Stimulated activated CD8-positive, alpha-beta memory T cell treated with anti-CD3 and anti-CD28 coated beads, Interleukin-7, amount 100 ng/mL, for 1 hour (primary cell): Measurements from ENCODE around the gene ATP2C2.
"Not testable (repeated sequence)": the region's sequence is repeated elsewhere in the genome, so short reads cannot be mapped to it uniquely, and the experiment has no call there.

Source experiments
- DNase-seq, 2 donors: peaks; one replicate each; pipeline ENCODE4 v3.0.0-alpha.2; 2020; ENCODE audit warnings: low read depth in 2 of 2

Gene ATP2C2

DNA sequence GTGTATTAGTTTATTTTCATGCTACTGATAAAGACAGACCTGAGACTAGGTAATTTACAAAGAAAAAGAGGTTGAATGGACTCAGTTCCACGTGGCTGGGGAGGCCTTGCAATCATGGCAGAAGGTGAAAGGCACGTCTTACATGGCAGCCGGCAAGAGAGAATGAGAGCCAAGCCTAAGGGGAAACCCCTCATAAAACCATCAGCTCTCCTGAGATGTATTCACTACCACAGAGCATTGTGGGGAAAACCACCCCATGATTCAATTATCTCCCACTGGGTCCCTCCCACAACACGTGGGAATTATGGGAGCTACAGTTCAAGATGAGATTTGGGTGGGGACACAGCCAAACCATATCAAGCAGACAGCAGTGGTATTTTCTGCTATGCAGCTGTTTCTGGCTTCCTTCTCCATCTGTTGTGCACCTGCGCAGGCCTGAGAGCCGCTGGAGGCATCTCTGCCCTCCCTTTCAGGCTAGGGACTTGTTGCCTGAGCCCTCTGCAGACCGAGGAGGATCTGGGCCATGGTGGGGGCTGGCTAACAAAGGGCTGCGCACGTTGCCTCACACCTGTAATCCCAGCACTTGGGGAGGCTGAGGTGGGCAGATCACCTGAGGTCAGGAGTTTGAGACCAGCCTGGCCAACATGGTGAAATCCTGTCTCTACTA is 82.8 kb downstream of the ATP2C2 start:
- not testable (repeated sequence) for DNase-seq

DNA sequence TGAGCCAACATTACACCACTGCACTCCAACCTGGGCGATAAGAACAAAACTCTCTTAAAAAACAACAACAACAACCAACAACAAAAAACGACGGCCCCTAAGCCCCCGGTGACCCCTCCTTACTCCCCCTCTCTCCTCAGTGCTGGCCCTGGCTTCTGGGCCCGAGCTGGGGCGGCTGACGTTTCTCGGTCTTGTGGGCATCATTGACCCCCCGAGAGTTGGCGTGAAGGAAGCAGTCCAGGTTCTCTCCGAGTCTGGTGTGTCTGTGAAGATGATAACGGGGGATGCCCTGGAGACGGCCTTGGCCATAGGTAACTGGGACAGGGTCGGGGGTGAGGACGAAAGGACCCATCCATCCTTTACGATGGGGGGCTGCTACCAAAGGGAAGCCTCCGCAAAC is 83.4 kb downstream of the ATP2C2 start:
- DNase-seq = no peak

DNA sequence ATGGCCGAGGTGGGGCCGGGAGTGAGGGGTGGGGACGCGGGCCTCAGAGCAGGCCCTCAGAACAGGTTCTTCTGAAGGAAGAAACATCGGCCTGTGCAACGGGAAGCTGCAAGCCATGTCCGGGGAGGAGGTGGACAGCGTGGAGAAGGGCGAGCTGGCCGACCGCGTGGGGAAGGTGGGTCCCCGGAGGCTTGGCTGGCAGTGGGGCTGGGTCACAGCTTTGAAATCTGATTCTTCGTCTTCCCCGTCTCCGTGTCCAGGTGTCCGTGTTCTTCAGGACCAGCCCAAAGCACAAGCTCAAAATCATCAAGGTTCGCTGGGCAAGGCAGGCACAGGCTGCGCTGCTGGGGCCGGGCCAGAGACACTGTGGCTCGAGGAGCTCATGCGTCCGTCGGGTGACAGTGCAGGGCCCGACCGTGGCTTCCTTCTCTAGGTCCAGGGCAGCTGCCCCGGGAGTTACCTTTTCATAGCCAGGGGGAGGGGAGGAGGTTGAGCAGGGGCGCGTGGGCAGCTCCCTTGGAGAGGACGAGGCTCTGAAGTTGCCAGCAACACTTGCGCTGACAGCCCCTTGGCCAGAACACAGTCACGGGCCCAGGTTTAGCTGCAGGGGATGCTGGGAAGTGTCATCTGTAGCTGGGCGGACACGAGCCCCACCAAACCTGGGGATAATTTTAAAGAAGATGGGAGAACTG is 84.9 kb downstream of the ATP2C2 start:
- no peak for DNase-seq

DNA sequence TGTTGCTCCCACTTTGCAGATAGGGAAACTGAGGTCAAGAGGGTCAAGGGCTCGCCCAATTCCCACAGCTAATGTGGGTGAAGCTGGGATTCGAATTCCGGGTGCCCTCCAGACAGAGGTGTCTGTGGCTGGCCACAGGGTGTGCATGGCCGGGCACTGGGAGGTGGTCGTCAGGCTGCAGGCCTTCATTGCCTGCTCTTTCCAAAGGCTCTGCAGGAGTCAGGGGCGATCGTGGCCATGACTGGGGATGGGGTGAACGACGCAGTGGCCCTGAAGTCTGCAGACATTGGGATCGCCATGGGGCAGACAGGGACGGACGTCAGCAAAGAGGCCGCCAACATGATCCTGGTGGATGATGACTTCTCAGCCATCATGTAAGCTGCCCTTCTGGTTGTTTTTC is 86.3 kb downstream of the ATP2C2 start:
- no peak for DNase-seq

DNA sequence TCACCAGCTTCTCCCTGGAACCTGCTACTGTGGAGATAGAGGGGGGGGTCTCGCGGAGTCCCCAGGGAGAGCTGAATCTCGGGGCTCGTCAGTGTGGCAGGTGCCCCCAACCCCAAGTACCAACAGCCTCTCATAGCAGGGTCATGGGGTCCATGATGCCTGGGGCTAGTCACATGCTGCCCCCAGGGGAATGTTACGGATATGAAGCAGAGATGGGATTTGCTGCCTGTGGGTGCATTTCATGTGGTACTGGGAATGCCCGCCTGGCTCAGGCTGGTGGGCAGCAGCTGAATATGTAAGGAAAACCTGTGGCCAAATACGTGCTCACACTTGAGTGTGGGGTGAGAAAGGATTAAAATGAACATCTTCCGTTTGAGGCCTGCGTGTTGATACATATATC is 86.7 kb downstream of the ATP2C2 start:
- no peak for DNase-seq

DNA sequence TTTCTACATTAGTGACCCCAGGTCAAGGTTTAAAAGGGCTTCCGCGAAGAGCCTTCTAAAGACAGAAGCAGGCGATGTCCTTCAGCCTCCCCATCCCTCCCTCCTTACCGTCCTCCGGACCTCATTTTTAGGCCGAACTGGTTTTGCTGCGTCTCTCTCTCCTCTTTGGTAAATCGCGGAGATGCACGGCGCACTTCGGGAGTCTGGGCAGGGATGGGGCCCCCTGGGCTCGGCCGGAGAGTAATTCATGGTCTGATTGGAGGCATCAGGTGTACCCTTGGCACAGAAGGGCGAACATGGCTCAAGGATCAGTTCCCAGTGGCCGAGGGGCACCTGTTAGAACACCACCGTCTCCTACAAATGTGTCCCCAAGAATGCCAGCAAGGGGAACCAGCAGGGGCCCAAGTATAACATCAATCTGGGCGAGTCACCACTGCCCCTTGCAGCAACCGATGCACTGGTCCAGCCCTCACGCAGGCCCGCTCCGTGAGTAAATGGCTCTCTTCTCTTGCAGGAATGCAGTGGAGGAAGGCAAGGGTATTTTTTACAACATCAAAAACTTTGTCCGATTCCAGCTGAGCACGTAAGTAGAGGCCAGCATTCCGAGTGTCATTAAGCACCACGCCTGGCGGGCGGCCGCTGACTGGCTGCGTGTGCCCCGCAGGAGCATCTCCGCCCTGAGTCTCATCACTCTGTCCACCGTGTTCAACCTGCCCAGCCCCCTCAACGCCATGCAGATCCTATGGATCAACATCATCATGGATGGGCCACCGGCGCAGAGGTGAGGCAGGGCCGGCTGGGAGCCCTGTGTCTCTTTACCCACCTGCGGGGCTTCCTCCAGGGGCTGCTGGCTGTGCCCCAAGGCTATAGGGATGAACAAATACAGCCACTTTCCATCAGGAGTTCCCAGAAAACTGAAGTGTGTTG is 90.5 kb downstream of the ATP2C2 start:
- no peak for DNase-seq

DNA sequence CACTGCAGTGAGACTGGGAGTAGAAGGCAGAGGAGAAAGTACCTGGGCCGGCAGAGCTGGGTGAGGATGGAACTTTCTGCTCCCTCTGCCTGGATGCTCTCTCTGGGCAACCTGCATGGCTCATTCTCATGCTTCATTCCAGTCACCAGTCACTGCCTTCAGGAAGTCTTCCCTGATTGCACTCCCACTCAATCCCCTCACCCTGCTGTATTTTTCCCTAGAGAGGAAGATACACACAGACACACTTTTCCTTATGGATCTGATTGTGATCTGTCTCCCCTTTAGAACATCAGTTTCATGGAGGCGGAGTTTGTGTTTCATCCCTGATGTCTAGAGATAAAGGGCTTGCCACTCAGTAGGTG is 91.2 kb downstream of the ATP2C2 start:
- DNase-seq = no peak

DNA sequence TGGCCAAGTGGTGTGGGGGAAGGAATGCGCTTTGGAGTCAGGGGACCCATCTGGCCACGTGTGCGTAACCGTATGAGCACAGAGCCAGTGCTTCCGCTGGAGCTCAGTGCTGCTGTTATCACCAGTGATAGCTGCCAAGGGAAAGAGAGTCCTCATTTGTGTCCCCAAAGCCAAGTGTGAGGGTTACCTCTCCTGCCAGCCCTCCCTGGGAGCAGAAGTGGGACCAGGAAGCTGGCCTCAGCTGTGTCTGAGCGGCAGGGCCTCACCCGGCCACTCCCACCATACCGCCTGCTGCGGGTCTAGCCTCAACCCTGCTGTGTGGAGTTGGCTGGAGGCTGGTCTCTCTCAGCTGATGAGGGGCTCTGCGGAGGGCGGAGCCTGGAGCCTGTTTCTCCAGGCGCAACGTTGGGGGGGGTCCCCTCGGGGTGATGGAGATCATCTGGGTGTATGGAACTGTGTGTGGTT is 91.6 kb downstream of the ATP2C2 start:
- DNase-seq = no peak

DNA sequence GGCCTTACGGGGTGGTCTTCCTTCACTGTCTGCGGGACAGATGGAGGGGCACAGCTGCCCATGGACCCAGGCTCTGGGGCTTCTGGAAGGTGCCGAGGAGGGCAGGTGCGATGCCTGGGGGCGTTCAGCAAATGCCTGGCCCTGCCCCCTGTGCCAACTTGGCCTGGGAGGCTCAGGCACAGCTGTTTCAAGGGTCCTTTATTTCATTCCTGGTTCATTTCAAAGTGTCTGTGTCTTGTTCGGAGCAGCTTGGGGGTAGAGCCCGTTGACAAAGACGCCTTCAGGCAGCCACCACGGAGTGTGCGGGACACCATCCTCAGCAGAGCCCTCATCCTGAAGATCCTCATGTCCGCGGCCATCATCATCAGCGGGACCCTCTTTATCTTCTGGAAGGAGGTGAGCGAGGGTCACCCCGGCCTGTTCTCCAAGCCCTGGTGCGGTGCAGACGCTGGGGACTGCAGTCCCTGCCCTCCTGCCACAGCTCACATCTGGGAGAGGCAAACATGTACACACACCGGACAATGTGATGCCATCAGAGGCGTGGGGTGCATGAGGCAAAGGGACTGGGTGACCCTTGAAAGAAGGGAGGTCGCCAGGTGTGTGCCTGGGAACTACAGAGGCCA is 92.2 kb downstream of the ATP2C2 start:
- no peak for DNase-seq

DNA sequence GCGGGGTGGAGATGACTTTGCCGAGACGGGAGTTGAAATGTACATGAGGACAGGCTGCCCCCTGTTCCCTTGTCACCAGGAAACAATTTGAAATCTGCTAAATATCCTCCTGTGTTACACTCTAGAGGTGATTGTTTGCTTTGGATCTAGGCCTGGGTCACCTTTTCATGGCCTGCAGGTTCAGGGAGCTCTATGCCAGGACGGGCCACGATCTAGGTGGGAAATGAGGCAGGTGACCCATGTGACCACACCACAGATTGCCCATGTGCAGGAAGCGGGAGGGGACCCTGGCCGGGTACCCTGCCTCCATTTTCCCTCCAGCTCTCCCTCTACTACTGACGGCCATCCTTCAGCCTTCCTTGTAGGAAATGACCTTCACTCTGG is 92.7 kb downstream of the ATP2C2 start:
- DNase-seq = no peak

DNA sequence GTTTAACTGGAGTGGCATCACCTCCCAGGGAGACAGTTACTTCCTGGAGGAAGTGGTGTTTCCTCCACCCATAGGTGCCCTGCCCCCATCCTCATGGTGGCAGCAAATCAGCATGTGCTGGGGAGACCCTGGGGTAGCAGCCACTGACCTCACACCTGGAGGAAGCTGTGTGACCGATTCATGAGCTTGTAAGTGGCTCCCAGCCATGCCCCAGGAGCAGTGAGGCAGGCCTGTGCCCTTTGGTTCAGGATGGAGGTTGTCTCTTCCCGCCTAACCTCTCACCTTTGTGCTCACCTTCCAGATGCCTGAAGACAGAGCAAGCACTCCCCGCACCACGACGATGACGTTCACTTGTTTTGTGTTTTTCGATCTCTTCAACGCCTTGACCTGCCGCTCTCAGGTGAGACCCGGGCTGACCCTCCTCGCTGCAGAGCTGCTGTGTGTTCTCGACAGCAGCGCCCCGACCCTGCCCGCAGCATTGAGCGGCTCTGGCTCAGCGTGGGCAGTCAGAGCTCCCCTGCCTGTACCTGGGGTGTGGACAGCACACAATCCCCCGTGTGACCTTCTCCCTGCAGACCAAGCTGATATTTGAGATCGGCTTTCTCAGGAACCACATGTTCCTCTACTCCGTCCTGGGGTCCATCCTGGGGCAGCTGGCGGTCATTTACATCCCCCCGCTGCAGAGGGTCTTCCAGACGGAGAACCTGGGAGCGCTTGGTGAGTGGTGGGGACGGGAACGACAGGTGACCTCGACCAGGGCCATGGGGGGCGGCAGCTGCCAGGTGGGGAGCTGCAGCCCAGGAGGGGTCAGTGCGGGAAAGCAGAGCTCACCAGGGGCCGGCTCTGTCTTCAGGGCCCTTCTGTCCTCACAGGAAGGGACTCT is 93.3 kb downstream of the ATP2C2 start:
- no peak for DNase-seq

DNA sequence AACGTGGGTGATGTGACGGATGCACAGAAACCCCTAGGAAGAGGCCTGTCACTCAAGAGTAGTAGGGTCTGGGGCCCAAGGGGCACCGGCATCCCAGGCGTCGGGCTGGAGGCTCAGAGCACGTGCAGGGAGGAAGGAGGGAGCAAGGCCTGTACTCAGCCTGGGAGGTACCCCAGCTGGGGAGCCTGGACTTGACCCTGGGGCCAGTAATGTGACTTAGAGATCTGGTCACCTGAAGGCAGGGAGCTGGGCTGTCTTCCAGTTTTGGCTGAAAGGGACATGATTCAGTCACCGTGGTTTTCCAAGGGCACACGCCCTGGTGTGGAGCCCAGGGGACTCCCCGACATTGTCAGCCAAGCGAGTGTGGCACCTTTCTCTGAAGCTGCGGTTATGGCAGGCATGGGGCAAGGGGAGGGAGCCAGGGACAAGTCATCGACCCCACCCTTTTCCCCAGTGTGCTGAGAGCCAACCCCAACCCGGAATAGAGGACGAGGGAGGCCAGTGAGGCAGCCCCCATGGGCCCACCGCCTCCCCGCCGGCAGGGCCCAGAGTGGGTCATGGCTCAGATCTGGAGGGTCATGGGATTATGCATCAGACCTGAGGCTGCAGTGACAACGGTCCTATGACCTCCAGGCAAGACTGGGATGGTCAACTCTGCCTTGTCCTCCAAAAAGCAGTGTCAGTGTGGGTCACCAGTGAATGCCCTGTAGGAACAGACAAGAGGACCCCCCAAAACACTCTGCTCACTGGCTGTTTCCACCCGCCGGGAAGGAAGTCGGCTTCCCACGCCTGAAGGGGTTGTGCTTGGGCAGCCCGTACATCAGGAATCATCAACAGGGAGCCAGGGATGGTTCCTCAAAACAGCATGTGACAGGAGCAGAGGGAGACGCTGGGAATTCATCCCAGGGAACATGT is 94.2 kb downstream of the ATP2C2 start:
- no peak for DNase-seq

DNA sequence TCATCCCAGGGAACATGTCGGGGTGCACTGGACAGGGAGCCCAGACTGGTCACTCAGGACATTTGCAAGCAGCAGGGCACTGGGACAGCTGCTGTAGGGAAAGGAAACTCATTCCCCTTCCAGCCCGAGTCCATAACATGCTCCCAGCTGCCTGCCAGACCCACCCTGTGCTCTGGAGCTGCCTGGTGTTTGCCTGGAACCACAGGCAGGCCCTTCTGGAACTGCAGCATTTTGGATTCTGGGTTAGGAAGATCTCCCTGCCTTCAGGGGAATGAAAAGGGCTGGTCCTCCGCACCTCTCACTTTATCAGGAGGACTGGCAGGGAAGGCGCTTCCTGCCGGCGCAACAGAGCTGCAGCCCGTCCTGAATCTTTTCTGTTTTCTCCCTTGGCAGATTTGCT is 94.9 kb downstream of the ATP2C2 start:
- DNase-seq = no peak

DNA sequence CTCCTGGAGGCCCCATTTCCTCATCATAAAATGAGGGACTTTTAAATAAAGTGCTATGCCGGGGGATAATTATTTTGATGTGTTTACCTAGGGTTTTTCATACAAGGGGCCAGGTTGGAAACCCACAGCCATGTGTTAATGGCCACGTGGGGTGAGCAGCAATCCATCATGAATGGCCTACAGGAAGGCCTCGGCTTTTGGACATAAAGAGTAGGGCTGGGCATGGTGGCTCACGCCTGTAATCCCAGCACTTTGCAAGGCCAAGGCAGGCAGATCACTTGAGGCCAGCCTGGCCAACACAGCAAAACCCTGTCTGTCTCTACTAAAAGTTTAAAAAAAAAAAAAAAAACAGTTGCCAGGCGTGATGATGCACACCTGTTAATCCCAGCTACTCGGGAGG is 95.8 kb downstream of the ATP2C2 start:
- no peak for DNase-seq

DNA sequence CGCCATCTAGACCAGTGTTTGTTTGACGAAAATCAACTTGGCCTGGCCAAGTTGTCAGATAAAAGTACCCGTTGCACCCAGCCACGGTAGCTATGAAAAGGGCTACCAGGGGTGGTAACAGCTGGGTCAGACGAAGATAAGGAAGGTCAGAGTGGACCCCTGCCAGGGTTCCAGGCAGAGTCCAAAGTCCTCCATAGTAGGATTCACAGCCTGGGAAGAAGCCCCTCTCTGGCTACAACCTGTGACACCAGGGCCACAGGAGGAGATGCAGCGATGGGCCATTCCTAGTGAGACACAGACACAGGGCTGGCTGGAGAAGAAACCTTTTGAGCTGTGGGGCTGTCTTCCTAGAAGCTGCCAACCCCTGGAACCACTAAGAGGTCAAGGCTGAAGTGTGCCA is 96.8 kb downstream of the ATP2C2 start:
- no peak for DNase-seq

DNA sequence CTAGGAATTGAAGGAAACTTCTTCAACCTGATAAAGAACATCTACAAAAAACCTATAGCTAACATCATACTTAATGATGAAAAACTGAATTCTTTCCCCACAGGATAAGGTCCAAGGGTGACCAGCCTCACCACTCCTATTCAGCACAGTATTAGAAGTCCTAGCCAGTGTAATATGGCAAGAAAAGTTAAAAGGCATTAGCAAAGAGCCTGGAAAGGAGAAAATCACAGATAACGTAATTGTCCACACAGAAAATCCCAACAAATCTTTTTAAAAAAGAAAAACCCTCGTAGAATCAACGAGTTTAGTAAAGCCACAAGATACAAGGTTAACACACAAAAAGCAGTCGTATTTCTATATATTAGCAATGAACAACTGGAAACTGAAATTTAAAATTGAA is 98.4 kb downstream of the ATP2C2 start:
- no peak for DNase-seq

DNA sequence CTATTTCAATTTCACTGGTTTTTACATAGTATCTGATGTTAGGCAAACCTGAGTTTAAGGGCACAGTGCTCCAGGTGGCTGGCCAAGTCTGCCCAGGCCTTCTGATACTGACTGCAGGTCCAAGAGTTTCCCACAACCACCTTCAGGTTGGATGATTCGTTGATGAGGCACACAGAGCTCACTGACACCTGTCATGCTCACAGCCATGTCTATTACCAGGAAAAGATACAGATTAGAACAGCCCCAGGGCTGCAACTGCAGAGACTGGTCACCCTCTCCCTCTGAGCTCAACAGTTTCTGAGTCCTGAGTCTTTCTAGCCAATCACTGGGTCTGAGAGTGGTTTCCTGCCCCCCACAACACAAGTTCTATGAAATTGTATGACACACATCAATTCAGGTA is 98.9 kb downstream of the ATP2C2 start:
- DNase-seq = no peak

DNA sequence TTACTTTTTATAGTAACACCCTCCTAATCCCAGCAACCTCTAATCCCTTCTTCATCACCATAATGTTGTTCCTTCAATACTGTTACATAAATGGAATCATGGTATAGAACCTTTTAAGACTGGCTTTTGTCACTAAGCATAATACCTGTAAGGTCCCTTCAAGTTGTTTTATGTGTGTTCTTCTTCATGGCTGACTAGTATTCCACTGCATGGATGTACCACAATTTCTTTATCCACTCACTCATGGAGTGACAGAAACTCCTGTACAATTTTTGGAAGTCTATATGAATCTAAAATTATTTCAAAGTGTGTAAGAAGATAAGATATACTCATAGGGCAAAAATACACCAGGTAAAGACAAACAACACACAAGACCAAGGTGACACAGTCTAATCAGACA is 99.4 kb downstream of the ATP2C2 start:
- DNase-seq = no peak

DNA sequence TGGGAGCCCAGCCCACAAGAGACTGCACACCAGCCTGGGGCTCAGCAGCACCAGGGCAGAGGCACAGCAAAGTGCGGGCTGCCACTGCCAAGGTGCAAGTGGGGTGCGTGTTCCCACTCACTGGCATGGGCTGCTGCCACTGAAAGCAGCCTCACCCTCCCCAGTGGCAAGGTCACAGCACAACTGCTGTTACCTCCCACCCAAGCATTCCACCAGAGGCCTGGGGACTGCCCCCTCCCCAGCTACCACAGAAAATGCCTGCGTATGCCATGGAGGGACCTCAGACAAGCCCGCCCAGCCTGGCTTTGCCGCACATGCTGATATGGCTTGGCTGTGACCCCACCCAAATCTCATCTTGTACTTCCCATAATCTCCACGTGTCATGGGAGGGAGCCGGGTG is 103.0 kb downstream of the ATP2C2 start:
- DNase-seq = no peak

DNA sequence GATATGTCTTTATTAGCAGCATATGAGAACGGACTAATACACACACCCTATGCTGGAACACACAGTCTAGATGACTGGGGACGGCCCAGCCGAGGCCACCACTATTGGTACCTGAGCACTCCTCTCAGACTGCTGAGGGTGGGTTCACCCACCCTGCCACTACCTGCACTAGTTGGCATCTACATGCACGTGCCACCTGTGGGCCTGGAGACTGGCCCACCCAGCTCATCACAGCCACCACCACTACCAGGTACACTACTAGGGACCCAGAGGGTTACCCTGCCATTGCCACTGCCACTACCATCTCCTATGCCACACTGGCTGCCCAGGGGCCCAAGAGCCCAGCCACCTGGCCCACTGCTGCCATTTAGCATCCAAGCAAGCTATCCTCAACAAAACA is 103.6 kb downstream of the ATP2C2 start:
- DNase-seq = no peak
